A549 (cell line): Measurements from ENCODE around the gene TM4SF4.

Experiments used
- CEBPB ChIP-seq, 2 experiments: fragments of >200 bp in 1 of 2; sonication (Bioruptor Twin) in 1 of 2; formaldehyde crosslinking in 1 of 2; IDR thresholded peaks; 2 replicates each; pipeline ENCODE4 v1.6.1; 2012 to 2016
- CTCF ChIP-seq: fragments of >200 bp; sonication (Bioruptor Twin); formaldehyde crosslinking; IDR thresholded peaks from 3 replicates; pipeline ENCODE4 v1.5.1; 2016
- EHMT2 ChIP-seq: fragments of 200-600 bp; sonication (generic); IDR thresholded peaks from 2 replicates; pipeline ENCODE4 v1.6.1; 2016; ENCODE audit warnings: antibody characterized with exemption, low read depth, mild to moderate bottlenecking, moderate library complexity
- EP300 ChIP-seq, 2 experiments: fragments of >200 bp; sonication (Bioruptor Twin); formaldehyde crosslinking; IDR thresholded peaks; 2 replicates in 1 of 2; 3 replicates in 1 of 2; pipeline ENCODE4 v1.6.1; 2016 to 2017
- HOXB5 ChIP-seq: fragments of 250-450 bp; sonication (Bioruptor Pico); IDR thresholded peaks from 2 replicates; pipeline ENCODE4 v1.5.0; 2020; ENCODE audit warnings: mild to moderate bottlenecking, moderate library complexity
- MAFK ChIP-seq: fragments of 450-650 bp; IDR thresholded peaks from 2 replicates; pipeline ENCODE4 v1.6.1; 2014; ENCODE audit not compliant: partially characterized antibody
- MAX ChIP-seq: IDR thresholded peaks from 2 replicates; pipeline ENCODE4 v1.6.1; 2012
- PBX3 ChIP-seq: IDR thresholded peaks from 2 replicates; pipeline ENCODE4 v1.6.1; 2012
- POLR2A ChIP-seq: IDR thresholded peaks from 2 replicates; pipeline ENCODE4 v1.6.1; 2012; ENCODE audit warnings: mild to moderate bottlenecking, low read length
- RAD21 ChIP-seq, 2 experiments: fragments of >200 bp in 1 of 2; sonication (Bioruptor Twin) in 1 of 2; formaldehyde crosslinking in 1 of 2; IDR thresholded peaks in 1 of 2; conservative IDR thresholded peaks in 1 of 2; 2 replicates in 1 of 2; 3 replicates in 1 of 2; pipeline ENCODE4 v1.6.1; 2012 to 2018; ENCODE audit warnings: inconsistent platforms in 1 of 2
- RCOR1 ChIP-seq: fragments of 150-350 bp; IDR thresholded peaks from 2 replicates; pipeline ENCODE4 v1.6.1; 2014; ENCODE audit warnings: antibody characterized with exemption, low read length, low read depth
- RFX5 ChIP-seq: fragments of 450-650 bp; IDR thresholded peaks from 2 replicates; pipeline ENCODE4 v1.7.1; 2014; ENCODE audit warnings: antibody characterized with exemption, mild to moderate bottlenecking, moderate library complexity
- TP53 ChIP-seq: fragments of 250-450 bp; sonication (Bioruptor Pico); IDR thresholded peaks from 2 replicates; pipeline ENCODE4 v1.5.0; 2021; ENCODE audit warnings: mild to moderate bottlenecking, moderate library complexity

- TF ChIP-seq EHMT2 (no peak), POLR2A (no peak), CTCF (no peak), MAFK (no peak), RAD21 (conservative IDR thresholded peaks at IDR 0.05 in 1 of 2, IDR thresholded peaks at IDR 0.05 in 1 of 2) (no peak), CEBPB (IDR thresholded peaks at IDR 0.05) (no peak), RFX5 (no peak), EP300 (IDR thresholded peaks at IDR 0.05) (no peak), TP53 (CRISPR knock-in tag) (no peak), MAX (no peak), HOXB5 (CRISPR knock-in tag) (no peak), RCOR1 (no peak), PBX3 (no peak)
These were observed 19.0 kb downstream of the TM4SF4 start for GRCh38 chr3:149493315-149494021.
